Cerebellar cortex (tissue), 1 donor: ENCODE results near the gene CDH5.

Experiments
- DNase-seq: peaks from one replicate; pipeline ENCODE4 v3.0.0-alpha.2; 2015; ENCODE audit warnings: low spot score

Gene CDH5

DNA sequence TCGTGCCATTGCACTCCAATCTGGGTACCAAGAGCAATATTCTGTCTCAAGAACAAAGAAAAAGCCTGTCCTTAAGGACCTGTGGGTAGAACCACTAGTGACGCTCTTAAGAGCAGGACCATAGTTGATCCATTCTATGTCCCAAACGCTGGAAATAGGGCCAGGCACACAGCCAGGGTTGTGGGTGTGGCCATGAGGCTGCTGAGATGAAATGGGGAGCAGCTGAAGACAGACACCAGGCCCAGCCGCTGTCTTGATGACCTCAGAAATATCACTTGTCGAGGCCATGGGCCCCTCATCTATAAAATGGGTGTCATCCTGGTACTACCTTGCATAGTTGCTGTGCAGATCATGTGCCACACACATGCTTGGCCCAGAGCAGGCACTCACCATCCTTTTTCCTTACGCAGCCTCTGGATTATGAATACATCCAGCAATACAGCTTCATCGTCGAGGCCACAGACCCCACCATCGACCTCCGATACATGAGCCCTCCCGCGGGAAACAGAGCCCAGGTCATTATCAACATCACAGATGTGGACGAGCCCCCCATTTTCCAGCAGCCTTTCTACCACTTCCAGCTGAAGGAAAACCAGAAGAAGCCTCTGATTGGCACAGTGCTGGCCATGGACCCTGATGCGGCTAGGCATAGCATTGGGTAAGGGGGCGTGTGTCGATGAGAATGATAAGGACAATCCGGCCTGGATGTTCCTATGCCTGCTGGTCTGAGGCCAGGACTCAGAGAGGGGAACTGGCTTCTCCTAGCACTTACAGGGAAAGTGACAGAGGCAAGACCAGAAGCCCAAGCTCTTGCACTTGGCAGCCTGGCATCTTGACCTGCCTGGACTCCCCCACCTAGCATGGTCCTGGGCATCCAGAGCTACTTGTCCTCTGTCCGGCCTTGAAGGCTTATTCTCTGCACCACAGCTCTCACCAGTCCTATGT is 25.5 kb downstream of the CDH5 start:
- no peak for DNase-seq

DNA sequence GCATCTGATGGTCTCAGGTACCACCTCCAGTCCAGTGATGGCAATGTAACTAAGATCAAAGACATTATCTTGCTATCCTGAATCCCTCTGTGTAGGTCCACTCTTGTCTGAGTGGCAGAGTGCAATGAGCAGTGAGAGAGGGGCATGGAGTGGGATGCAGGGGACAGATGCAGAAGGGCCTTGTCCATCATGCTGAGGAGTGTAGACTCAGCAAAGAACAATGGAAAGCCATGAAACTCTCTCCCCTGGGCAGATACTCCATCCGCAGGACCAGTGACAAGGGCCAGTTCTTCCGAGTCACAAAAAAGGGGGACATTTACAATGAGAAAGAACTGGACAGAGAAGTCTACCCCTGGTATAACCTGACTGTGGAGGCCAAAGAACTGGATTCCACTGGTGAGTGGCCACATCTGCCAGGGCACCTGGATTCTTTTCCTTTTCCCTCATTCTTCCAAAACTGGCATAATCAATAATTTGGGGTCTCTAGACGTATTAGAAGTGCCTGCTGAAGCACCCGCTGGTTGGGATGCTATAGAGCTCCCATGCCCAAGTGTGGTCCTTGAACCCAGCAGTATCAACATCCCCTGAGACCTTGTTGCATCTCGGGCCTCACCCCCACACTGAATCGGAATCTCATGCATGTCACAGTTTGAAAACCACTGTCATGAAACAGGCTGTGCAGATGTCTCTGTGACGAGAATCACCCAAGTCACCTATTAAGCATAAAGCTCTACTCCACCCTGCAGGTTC is 29.5 kb downstream of the CDH5 start:
- DNase-seq, result no peak

DNA sequence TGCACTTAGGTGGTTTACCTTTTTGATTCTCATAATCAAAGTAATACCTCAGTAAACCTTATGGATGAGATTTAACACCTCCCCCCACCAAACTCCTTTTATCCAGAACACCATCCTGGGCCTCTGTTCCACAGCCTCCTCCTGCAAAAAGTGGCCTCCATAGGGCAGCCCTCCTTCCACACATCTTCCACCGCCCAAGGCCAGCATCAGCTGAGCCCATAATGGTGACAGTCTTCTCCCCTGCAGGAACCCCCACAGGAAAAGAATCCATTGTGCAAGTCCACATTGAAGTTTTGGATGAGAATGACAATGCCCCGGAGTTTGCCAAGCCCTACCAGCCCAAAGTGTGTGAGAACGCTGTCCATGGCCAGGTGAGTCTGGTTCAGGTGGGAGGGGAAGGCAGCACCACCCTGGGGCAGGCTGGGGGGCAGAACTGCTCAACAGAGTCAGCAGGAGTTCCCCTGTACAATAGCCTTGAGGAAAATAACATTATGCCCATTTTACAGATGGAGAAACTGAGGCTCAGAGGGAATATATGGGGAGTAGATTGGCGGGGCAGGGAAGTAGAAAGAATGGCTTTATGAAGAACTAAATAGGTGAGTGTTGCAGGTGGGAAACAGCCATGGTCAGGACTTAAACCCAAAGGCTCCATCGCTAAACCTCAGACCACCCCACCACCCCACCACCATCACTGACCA is 31.4 kb downstream of the CDH5 start:
- DNase-seq, result no peak

DNA sequence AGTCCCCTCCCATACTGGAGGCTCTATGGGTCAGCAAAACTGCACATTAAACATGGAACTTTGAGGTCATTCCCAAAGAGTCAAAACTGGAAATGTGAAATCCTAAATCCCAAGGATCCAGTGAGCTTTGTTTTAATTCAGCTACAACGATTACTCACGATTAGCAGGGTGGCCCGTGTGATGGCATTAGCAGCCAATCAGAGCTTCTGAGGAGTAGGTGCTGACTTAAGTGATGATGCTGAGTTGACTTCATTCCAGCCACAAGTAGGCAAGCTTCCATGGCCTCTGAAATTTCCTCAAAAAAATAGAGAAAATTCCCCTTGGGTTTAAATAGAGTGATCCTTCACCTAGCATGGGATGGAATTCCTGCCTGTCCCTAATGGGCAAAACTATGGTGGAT is 32.5 kb downstream of the CDH5 start:
- no peak for DNase-seq

DNA sequence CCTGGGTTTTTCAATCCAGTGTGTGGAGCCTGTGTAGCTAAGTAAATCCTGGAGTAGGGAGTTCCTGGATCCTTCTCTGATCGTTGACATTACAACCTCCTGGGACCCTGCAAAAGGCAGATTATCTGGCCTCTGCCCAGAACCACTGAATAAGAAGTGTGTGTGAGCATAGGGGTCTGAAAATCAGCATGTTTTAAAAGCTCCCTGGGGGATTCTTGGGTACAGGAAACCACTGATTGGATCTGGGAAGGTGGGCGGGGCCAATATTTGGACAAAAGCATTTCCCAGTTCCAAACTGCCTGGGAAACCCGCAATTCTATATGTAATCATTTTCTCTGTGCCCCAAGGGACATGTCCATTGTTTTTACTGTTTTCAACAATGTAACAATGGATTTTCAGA is 33.4 kb downstream of the CDH5 start:
- DNase-seq, result no peak

DNA sequence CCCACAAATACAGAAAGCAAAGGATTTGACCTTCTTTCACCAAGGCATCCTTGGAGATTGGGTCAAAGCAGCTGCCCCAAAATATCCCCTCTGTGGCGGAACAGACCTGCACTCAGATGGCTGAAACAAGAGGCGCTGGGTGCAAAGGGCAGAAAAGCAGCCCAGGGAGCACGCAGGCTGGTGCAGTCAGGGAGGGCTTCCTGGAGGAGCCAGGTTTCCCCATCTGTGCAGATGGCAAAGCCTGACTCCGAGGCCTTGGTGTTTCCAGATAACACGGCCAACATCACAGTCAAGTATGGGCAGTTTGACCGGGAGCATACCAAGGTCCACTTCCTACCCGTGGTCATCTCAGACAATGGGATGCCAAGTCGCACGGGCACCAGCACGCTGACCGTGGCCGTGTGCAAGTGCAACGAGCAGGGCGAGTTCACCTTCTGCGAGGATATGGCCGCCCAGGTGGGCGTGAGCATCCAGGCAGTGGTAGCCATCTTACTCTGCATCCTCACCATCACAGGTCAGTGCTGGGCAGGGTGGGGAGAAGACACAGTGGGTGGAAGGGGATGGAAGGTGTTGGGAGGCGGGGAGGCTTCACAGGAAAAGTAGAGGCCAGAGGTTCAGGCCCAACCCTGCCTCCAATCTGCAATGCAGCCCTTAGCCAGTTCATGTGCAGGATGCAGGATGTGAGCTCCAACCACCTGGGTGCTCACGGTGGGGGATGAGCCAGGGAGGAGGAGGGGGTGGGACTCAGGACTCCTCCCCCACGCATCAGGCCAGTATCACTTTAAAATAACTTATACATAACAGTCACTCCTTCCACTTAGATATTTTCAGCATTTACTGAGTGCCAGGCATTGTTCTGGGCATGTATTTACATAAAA is 34.3 kb downstream of the CDH5 start:
- no peak for DNase-seq

DNA sequence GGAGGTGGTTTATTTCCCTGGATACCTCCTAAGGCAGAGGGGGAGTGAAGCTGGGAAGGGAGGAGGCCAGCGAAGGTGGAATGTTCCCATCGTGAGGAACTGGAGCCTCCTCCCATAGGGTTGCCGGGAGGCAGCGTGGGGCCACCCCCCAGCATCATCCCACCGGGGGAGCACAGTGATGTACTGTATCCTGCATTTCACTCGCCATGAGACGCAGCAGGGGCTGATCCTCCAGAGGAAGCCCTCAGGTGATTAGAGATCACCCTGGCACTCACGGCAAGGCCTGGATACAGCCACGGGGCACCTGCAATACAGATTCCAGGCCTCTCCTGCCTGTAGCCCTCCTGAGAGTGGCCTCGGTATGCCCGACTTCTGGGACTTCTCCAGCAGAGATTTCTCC is 35.1 kb downstream of the CDH5 start:
- DNase-seq, result no peak

DNA sequence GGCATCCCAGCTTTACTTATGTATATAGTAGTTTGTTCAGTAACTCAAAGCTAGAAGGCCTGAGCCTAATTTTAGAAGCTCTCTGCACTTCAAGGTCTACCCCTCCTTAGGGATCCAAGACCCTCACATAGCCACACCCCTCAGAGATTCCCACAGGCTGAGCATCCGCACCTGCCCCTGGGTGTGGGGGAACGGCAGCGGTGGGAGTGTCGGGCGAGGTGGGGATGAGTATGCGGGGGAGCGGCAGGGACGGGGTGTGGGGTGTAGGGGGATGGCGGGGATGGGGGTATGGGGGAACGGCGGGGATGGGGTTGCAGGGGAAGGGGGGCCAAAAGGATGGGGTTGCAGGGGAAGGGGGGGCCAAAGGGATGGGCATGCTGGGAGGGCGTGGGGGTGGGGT is 35.7 kb downstream of the CDH5 start:
- no peak for DNase-seq

DNA sequence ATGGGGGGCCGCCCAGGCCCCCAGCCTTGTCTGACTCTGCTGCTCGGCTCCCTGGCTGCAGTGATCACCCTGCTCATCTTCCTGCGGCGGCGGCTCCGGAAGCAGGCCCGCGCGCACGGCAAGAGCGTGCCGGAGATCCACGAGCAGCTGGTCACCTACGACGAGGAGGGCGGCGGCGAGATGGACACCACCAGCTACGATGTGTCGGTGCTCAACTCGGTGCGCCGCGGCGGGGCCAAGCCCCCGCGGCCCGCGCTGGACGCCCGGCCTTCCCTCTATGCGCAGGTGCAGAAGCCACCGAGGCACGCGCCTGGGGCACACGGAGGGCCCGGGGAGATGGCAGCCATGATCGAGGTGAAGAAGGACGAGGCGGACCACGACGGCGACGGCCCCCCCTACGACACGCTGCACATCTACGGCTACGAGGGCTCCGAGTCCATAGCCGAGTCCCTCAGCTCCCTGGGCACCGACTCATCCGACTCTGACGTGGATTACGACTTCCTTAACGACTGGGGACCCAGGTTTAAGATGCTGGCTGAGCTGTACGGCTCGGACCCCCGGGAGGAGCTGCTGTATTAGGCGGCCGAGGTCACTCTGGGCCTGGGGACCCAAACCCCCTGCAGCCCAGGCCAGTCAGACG is 36.2 kb downstream of the CDH5 start:
- no peak for DNase-seq

DNA sequence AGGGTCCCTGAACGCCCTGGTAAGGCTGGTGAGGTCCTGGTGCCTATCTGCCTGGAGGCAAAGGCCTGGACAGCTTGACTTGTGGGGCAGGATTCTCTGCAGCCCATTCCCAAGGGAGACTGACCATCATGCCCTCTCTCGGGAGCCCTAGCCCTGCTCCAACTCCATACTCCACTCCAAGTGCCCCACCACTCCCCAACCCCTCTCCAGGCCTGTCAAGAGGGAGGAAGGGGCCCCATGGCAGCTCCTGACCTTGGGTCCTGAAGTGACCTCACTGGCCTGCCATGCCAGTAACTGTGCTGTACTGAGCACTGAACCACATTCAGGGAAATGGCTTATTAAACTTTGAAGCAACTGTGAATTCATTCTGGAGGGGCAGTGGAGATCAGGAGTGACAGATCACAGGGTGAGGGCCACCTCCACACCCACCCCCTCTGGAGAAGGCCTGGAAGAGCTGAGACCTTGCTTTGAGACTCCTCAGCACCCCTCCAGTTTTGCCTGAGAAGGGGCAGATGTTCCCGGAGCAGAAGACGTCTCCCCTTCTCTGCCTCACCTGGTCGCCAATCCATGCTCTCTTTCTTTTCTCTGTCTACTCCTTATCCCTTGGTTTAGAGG is 37.1 kb downstream of the CDH5 start:
- no peak for DNase-seq

DNA sequence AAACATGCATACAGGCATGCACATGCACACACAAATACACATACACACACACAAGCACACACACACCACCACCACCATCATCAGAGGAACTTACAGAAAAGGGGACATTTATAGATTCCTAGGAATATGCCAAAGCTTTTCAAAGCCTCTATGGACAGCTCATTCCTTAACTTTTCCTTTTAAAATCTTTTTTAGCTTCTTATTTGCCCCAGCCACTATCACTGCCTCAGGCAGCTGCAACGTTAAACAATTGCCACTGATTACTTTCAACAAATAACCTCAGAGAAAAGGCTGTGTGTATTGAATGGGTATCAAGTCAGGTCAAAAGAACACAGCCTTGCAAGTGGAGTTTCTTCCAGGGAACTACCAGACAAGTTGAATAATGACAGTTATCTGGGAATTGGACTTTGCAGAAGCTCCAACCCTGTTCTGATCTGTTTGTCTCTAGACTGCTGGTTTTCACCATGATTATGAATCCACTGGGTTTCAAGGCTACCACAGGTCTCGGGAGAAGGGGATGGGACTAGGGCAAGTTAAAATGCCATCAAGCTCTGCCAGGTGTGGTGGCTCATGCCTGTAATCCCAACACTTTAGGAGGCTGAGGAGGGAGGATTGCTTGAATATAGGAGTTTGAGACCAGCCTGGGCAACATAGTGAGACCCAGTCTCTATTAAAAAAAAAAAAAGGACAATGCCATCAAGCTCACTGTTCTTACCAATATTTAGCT is 38.7 kb downstream of the CDH5 start:
- DNase-seq, result no peak

DNA sequence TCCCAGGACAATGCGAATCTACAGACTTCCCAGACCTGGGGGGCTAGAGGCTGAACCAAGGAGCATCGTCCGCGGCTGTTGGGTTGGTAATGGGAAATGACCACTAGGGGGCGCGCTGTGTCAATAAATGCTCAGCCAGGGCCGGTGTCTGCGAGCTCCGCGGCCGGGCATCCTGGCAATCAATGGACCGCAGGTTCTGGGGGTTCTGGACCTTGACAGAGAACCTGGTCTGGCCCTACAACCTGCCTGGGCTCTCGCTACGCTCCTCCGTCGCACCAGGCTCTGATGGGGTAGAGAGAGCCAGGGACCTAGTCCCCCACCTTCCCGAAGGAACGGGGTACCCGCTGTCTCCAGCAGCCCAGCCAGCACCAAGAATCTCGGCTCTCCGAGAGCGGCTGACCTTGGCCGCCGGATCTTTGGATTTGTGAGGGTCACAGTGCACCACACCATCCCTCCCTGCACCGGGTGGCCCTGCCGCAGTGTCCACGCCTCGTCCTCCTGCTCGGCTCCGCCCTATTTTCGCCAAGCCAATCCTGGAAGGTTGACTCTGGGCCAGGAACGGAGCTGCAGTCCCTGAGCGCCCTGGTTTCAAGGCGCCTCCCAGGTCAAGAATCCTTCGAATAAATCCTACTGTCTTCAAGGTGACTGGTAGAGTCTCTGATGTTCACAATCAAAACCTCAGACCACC is 40.2 kb downstream of the CDH5 start:
- peak; percentile 85 for DNase-seq

DNA sequence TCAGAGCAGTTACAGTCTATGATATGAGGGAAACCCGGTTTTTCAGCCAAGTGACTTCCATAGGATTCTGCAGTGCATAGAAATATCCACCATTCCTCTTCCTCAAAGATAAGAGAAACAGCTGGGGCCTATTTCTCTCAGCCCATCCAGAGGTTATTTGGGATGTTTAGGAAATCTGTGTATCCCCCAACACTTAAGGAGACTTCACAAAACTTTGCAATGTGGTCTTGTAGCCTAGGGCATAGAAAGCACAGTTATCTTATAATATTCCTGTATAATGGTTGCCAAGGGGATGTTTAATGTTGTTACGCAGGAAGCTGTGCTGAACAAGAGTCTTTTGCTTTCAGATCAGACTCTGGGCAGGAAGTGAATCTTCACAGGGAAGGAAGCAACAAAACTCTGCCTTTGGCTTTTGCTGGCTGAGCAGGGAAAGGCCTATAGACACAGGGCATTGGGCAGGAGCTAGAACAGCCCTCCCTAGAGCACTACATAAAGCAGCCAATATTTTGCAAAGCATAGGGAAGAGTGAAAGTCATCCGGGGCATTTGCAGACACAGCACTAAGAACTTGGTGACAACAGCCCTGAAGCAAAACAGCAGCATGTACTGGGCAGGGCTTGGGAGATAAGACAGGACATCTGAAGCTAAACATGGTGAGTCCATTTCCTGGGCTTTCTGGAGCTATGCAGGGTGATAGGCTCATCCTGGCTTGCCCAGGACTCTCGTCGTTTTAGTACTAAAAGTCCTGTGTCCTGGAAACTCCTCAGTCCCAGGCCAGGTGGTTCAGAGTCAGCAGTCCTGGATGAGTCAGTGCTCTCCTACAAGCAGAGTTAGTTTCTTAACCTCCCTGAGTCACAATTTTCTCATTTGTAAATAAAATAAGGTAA is 41.9 kb downstream of the CDH5 start:
- no peak for DNase-seq

DNA sequence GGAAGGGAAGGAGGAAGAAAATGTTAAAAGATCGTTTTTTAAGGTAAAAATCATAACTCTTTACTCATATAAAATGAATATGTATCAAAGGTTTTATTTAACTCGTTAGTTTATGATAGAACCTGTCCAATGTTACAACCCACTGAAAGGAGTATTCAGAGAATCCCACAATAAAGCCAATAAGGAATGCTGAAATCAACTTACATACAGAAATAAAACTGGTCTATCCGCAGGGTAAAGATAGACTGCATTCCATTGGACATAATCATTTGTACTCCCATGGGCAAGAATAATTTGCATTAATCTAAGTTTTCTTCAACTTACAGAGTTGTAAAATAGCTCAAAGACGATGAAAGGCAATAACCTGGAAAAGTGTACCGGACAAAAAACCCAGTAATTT is 42.7 kb downstream of the CDH5 start:
- DNase-seq, result no peak

DNA sequence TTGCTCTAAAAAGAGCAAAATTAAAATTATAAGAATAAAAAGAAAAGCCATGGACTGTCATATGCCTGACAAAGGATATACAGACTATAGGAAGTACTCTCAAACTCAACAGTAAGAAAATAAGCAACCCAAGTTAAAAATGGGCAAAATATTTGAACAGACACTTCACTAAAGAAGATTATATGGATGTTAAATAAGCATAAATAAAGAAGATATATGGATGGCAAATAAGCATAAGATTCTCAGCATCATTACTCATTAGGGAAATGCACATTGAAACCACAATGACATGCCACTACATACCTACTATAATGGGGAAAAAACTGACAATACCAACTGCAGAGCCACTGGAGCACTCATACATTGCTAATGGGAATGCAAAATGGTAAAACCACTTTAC is 45.7 kb downstream of the CDH5 start:
- no peak for DNase-seq

DNA sequence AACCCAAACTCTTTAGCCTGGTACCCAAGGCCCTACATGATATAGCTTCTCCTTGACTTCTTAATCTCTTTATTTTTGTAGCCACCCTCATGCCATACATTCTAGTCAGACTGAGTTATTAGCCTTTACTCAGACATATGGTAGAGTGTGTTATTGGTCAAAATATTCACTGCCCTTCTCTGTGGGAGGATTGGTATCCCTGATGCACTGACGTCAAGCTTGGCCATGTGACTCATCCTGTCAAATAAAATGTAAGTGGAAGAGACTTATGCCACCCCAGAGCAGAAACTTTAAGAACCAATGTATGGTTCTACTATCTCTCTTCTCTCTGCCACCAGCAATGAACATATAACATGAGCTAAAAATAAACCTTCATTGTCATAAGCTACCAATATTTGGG is 48.4 kb downstream of the CDH5 start:
- DNase-seq, result no peak

DNA sequence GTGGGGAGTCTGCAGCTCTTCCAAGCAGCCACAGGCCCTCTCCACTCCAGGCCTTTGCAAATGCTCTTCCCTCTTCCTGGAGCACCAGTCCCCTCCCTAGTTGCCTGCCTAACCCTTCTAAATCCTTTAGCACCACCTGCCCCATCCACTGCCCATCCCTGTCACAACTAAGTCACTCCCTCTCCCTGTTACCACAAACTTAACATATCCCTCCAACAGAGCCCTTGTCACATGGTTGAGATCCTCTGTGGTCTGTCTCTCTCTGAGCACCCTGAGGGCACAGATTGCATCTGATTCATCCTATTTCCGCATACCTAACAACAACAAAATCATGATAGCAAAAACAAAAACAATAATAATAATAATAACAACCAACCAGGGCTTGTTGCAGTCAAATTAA is 49.6 kb downstream of the CDH5 start:
- DNase-seq, result no peak

DNA sequence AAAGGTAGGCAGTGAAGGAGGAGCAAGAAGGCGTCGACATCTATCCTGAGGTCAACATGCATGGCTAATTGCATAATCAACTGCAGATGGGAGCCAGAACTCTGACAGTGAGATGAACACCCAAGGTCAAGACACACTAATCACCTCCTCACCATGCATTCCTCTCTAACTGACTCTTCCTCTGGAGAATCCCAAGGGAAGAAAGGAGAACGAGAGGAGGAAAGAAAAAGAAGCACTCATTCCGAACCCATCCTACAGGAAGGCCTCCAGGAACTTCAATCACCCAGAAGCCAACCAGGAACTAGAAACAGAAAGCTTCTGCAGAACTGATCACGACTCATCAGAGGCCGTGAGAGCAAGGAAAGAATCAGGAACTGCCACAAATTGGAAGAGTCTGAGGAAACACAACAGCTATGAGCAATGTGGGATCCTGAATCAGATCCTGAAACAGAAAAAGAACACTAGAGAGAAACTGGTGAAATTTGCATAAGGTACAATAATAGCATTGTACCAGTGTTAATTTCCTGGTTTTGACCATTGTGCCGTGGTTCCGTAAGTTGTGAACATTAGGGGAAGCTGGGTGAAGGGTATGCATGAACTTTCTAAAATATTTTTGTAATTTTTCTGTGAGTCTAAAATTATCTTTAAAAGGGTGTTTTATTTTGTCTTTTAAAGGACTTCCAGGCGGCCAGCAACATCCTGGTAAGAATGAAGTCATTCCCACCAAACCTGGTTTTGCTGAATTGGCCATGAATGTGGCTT is 50.6 kb downstream of the CDH5 start:
- DNase-seq, result no peak
